Activated CD4-positive, alpha-beta T cell treated with anti-CD3 and anti-CD28 coated beads for 36 hours (primary cell): ENCODE results near the gene BANK1. TPM values are rescaled to one million over a fixed set of nuclear protein-coding genes. Genes with fewer than 3 reads are reported as not detected.

Experiments used
- ATAC-seq: fragments of 200-7000 bp; cut with Tn5 transposase; one replicate; pipeline ENCODE4 v1.10.0; 2021; ENCODE audit warnings: mild to moderate bottlenecking, moderate library complexity
- CTCF ChIA-PET: fragments of 350-600 bp; sonication (Branson Sonifier 250); formaldehyde crosslinking; loops from one replicate; lab custom pipeline; 2021; ENCODE audit warnings: antibody characterized with exemption; lab: Charles Lee
- POLR2A ChIA-PET: fragments of 350-600 bp; sonication (Branson Sonifier 250); formaldehyde crosslinking; loops from one replicate; lab custom pipeline; 2021; ENCODE audit warnings: antibody characterized with exemption, inconsistent platforms; lab: Charles Lee
- DNase-seq: peaks from one replicate; pipeline ENCODE4 v3.0.0-alpha.2; 2020
- H3K27ac Mint-ChIP-seq: one replicate; pipeline ENCODE4 v1.8.0; 2021; ENCODE audit warnings: mixed read lengths
- H3K27me3 Mint-ChIP-seq: one replicate; pipeline ENCODE4 v1.8.0; 2021; ENCODE audit warnings: mixed read lengths
- H3K36me3 Mint-ChIP-seq: one replicate; pipeline ENCODE4 v1.8.0; 2021; ENCODE audit warnings: low read depth, mixed read lengths
- H3K4me1 Mint-ChIP-seq: one replicate; pipeline ENCODE4 v1.8.0; 2021; ENCODE audit warnings: mixed read lengths
- H3K4me3 Mint-ChIP-seq: one replicate; pipeline ENCODE4 v1.8.0; 2021; ENCODE audit warnings: mild to moderate bottlenecking, moderate library complexity, mixed read lengths
- H3K9me3 Mint-ChIP-seq: one replicate; pipeline ENCODE4 v1.8.0; 2021; ENCODE audit warnings: low read depth, mixed read lengths
- intact Hi-C, 2 experiments: fragments of 100-400 bp; cut with DNase I in 1 of 2; cut with micrococcal nuclease in 1 of 2; formaldehyde crosslinking; loops; one replicate each; pipeline versions ENCODE4 v1.14.2 to v1.15.1; 2022 to 2024; cut with DNase I, micrococcal nuclease
- total RNA-seq, 2 experiments: library from RNA; stranded (reverse); gene quantifications; one replicate each; pipeline ENCODE4 v1.2.3, GENCODE V29; 2021

Gene BANK1
- total RNA-seq, 2 experiments from 2014 or later = not detected

GRCh38 chr4:101967697-101968346 is 177.3 kb downstream of the BANK1 start:
- Mint-ChIP-seq H3K36me3 (no peaks in the 10 kb centered on the region), H3K4me3 (no peak overlapping the region), H3K27me3 (peaks cover 10% of the 10 kb centered on the region), H3K27ac (no peak overlapping the region), H3K4me1 (peaks cover 4% of the 10 kb centered on the region), H3K9me3 (no peaks in the 10 kb centered on the region)
- ATAC-seq (no peak), DNase-seq (no peak)
- POLR2A ChIA-PET = no interaction called here
- CTCF ChIA-PET = no interaction called here
- intact Hi-C loops = no loop called here

- POLR2A ChIA-PET = no interaction called here
- DNase-seq (no peak), ATAC-seq (no peak)
- Mint-ChIP-seq H3K27ac (no peak overlapping the region), H3K27me3 (peaks cover 10% of the 10 kb centered on the region), H3K9me3 (no peaks in the 10 kb centered on the region), H3K4me1 (peaks cover 4% of the 10 kb centered on the region), H3K4me3 (no peak overlapping the region), H3K36me3 (no peaks in the 10 kb centered on the region)
- intact Hi-C loops = no loop called here
- CTCF ChIA-PET = no interaction called here
Measured at GRCh38 chr4:101968364-101968763, 177.8 kb downstream of the BANK1 start.

- ChIA-PET CTCF (no interaction called here), POLR2A (no interaction called here)
- no peak overlapping the region for H3K4me3 Mint-ChIP-seq
- H3K36me3 Mint-ChIP-seq = no peaks in the 10 kb centered on the region
- DNase-seq = no peak
- peaks cover 10% of the 10 kb centered on the region for H3K27me3 Mint-ChIP-seq
- ATAC-seq = no peak
- peaks cover 4% of the 10 kb centered on the region for H3K4me1 Mint-ChIP-seq
- H3K9me3 Mint-ChIP-seq = no peaks in the 10 kb centered on the region
- H3K27ac Mint-ChIP-seq = no peak overlapping the region
- intact Hi-C loops = no loop called here
Measured at GRCh38 chr4:101969965-101970364, 179.4 kb downstream of the BANK1 start.

GRCh38 chr4:101970547-101971155 is 180.1 kb downstream of the BANK1 start:
- intact Hi-C loops = no loop called here
- H3K27me3 Mint-ChIP-seq = peaks cover 12% of the 10 kb centered on the region
- ChIA-PET POLR2A (no interaction called here), CTCF (no interaction called here)
- H3K4me3 Mint-ChIP-seq = no peak overlapping the region
- no peak overlapping the region for H3K27ac Mint-ChIP-seq
- no peaks in the 10 kb centered on the region for H3K36me3 Mint-ChIP-seq
- ATAC-seq (no peak), DNase-seq (no peak)
- no peaks in the 10 kb centered on the region for H3K9me3 Mint-ChIP-seq
- peaks cover 4% of the 10 kb centered on the region for H3K4me1 Mint-ChIP-seq

GRCh38 chr4:101972791-101973190 is 182.3 kb downstream of the BANK1 start:
- ATAC-seq (no peak), DNase-seq (no peak)
- ChIA-PET CTCF (no interaction called here), POLR2A (no interaction called here)
- intact Hi-C loops = no loop called here
- Mint-ChIP-seq H3K36me3 (no peaks in the 10 kb centered on the region), H3K27ac (no peak overlapping the region), H3K9me3 (no peaks in the 10 kb centered on the region), H3K4me3 (no peak overlapping the region), H3K27me3 (peaks cover 13% of the 10 kb centered on the region), H3K4me1 (peaks cover 4% of the 10 kb centered on the region)

GRCh38 chr4:101973361-101973760 is 182.8 kb downstream of the BANK1 start:
- Mint-ChIP-seq H3K4me1 (peaks cover 4% of the 10 kb centered on the region), H3K27me3 (peaks cover 12% of the 10 kb centered on the region), H3K4me3 (no peak overlapping the region), H3K36me3 (no peaks in the 10 kb centered on the region), H3K9me3 (no peaks in the 10 kb centered on the region), H3K27ac (no peak overlapping the region)
- POLR2A ChIA-PET = no interaction called here
- DNase-seq = no peak
- CTCF ChIA-PET = no interaction called here
- intact Hi-C loops = no loop called here
- no peak for ATAC-seq

- Mint-ChIP-seq H3K27ac (no peak overlapping the region), H3K4me1 (peaks cover 4% of the 10 kb centered on the region), H3K27me3 (peaks cover 5% of the 10 kb centered on the region), H3K36me3 (no peaks in the 10 kb centered on the region), H3K4me3 (no peak overlapping the region), H3K9me3 (no peaks in the 10 kb centered on the region)
- ATAC-seq = no peak
- intact Hi-C loops = no loop called here
- ChIA-PET CTCF (no interaction called here), POLR2A (no interaction called here)
- no peak for DNase-seq
Measured at GRCh38 chr4:101977076-101977475, 186.5 kb downstream of the BANK1 start.

- H3K27me3 Mint-ChIP-seq = peaks cover 6% of the 10 kb centered on the region
- ATAC-seq = no peak
- no peak overlapping the region for H3K4me3 Mint-ChIP-seq
- intact Hi-C loops = no loop called here
- DNase-seq = peak; percentile 4
- no peak overlapping the region for H3K27ac Mint-ChIP-seq
- ChIA-PET CTCF (no interaction called here), POLR2A (no interaction called here)
- H3K36me3 Mint-ChIP-seq = no peaks in the 10 kb centered on the region
- H3K4me1 Mint-ChIP-seq = no peaks in the 10 kb centered on the region
- peaks cover 3% of the 10 kb centered on the region for H3K9me3 Mint-ChIP-seq
Measured at GRCh38 chr4:101981756-101982155, 191.2 kb downstream of the BANK1 start.

GRCh38 chr4:101983835-101984234 is 193.3 kb downstream of the BANK1 start:
- H3K4me3 Mint-ChIP-seq = no peak overlapping the region
- intact Hi-C loops = loop anchor here in 1 of 2 experiments (2.0 kb wide), 1 partner anchor 21 kb away; no protein-coding TSS in a partner anchor
- H3K27me3 Mint-ChIP-seq = peaks cover 5% of the 10 kb centered on the region
- no peak overlapping the region for H3K27ac Mint-ChIP-seq
- DNase-seq (no peak), ATAC-seq (no peak)
- POLR2A ChIA-PET = interaction anchor here (0.6 kb wide), 1 partner anchor 74 kb away, joined by 3 read pairs; no protein-coding TSS in a partner anchor
- CTCF ChIA-PET = interaction anchor here (1.8 kb wide), 1 partner anchor 19 kb away, joined by 3 read pairs; no protein-coding TSS in a partner anchor
- H3K9me3 Mint-ChIP-seq = peaks cover 3% of the 10 kb centered on the region
- no peaks in the 10 kb centered on the region for H3K36me3 Mint-ChIP-seq
- H3K4me1 Mint-ChIP-seq = no peaks in the 10 kb centered on the region

GRCh38 chr4:101987623-101988243 is 197.2 kb downstream of the BANK1 start:
- no peak for DNase-seq
- POLR2A ChIA-PET = no interaction called here
- CTCF ChIA-PET = interaction anchor here (0.6 kb wide), 1 partner anchor 175 kb away, joined by 3 read pairs; no protein-coding TSS in a partner anchor
- peaks cover 3% of the 10 kb centered on the region for H3K9me3 Mint-ChIP-seq
- H3K27me3 Mint-ChIP-seq = peaks cover 3% of the 10 kb centered on the region
- H3K27ac Mint-ChIP-seq = no peak overlapping the region
- no peak for ATAC-seq
- H3K4me1 Mint-ChIP-seq = no peaks in the 10 kb centered on the region
- intact Hi-C loops = no loop called here
- no peak overlapping the region for H3K4me3 Mint-ChIP-seq
- H3K36me3 Mint-ChIP-seq = no peaks in the 10 kb centered on the region

GRCh38 chr4:101989551-101989950 is 199.0 kb downstream of the BANK1 start:
- Mint-ChIP-seq H3K4me3 (no peak overlapping the region), H3K9me3 (peaks cover 3% of the 10 kb centered on the region), H3K27me3 (peaks cover 3% of the 10 kb centered on the region), H3K36me3 (no peaks in the 10 kb centered on the region), H3K4me1 (no peaks in the 10 kb centered on the region), H3K27ac (no peak overlapping the region)
- ChIA-PET CTCF (no interaction called here), POLR2A (interaction anchor here (0.6 kb wide), 1 partner anchor 11 kb away, joined by 3 read pairs; no protein-coding TSS in a partner anchor)
- ATAC-seq (no peak), DNase-seq (no peak)
- intact Hi-C loops = no loop called here

GRCh38 chr4:101992446-101992845 is 201.9 kb downstream of the BANK1 start:
- H3K36me3 Mint-ChIP-seq = no peaks in the 10 kb centered on the region
- H3K27ac Mint-ChIP-seq = no peak overlapping the region
- ChIA-PET POLR2A (no interaction called here), CTCF (no interaction called here)
- no peak for ATAC-seq
- no peak overlapping the region for H3K4me3 Mint-ChIP-seq
- no peaks in the 10 kb centered on the region for H3K4me1 Mint-ChIP-seq
- peaks cover 2% of the 10 kb centered on the region for H3K9me3 Mint-ChIP-seq
- intact Hi-C loops = no loop called here
- no peaks in the 10 kb centered on the region for H3K27me3 Mint-ChIP-seq
- DNase-seq = no peak
